ENCODE data around the gene SRGAP1. TPM values are rescaled to one million over a fixed set of nuclear protein-coding genes. Genes with fewer than 3 reads are reported as not detected.

Gene SRGAP1
- total and polyA plus RNA-seq, 9 donors = 2.8 to 17.9 (median 8.6) TPM

- Histone ChIP-seq H3K36me3 (no peaks in the 10 kb centered on the region), H3K4me1 (ENCODE audit: insufficient read depth) (peaks cover 2% of the 10 kb centered on the region), H3K27ac (no peak overlapping the region), H3K9me3 (no peaks in the 10 kb centered on the region), H3K27me3 (no peaks in the 10 kb centered on the region), H3K4me3 (no peak overlapping the region)
- intact Hi-C loops (cut with DNase I) = no loop called here
- TF ChIP-seq POLR2A (IDR thresholded peaks at IDR 0.05) (no peak), CTCF (IDR thresholded peaks at IDR 0.05) (no peak), EP300 (IDR thresholded peaks at IDR 0.05) (no peak)
- 41 to 53% (median 49%) methylated on average over 4 of the region's 4 CpGs for WGBS, 3 donors
- no peak for DNase-seq
Measured at GRCh38 chr12:64097366-64098105, 253.0 kb downstream of the SRGAP1 start.

- Histone ChIP-seq H3K4me3 (no peak overlapping the region), H3K36me3 (no peaks in the 10 kb centered on the region), H3K9me3 (no peaks in the 10 kb centered on the region), H3K27me3 (no peaks in the 10 kb centered on the region), H3K27ac (no peak overlapping the region), H3K4me1 (ENCODE audit: insufficient read depth) (peaks cover 2% of the 10 kb centered on the region)
- WGBS, 3 donors = 30 to 36% (median 35%) methylated on average over 2 of the region's 2 CpGs
- peak in 2 of 5 donors; percentile 40 to 45 for DNase-seq
- no peak for TF ChIP-seq POLR2A (IDR thresholded peaks at IDR 0.05)
- TF ChIP-seq EP300 (IDR thresholded peaks at IDR 0.05) = no peak
- TF ChIP-seq CTCF (IDR thresholded peaks at IDR 0.05) = no peak
- intact Hi-C loops (cut with DNase I) = no loop called here
Measured at GRCh38 chr12:64098709-64099354, 254.3 kb downstream of the SRGAP1 start.

GRCh38 chr12:64099397-64099796 lies 254.9 kb downstream of the SRGAP1 start:
- intact Hi-C loops (cut with DNase I) = no loop called here
- peak in 2 of 5 donors; percentile 29 to 33 for DNase-seq
- Histone ChIP-seq H3K27ac (no peak overlapping the region), H3K4me3 (no peak overlapping the region), H3K4me1 (ENCODE audit: insufficient read depth) (peaks cover 3% of the 10 kb centered on the region), H3K9me3 (no peaks in the 10 kb centered on the region), H3K36me3 (no peaks in the 10 kb centered on the region), H3K27me3 (no peaks in the 10 kb centered on the region)
- TF ChIP-seq EP300 (IDR thresholded peaks at IDR 0.05) (no peak), POLR2A (IDR thresholded peaks at IDR 0.05) (no peak), CTCF (IDR thresholded peaks at IDR 0.05) (no peak)
- whole genome bisulfite sequencing, 3 donors = 10 to 51% (median 23%) methylated on average over 5 of the region's 5 CpGs

- 91 to 93% (median 92%) methylated on average over 4 of the region's 4 CpGs for WGBS, 3 donors
- H3K4me1 ChIP-seq (ENCODE audit: insufficient read depth) = peaks cover 5% of the 10 kb centered on the region
Measured at GRCh38 chr12:64102339-64102738, 257.8 kb downstream of the SRGAP1 start.

More at GRCh38 chr12:64102339-64102738, 257.8 kb downstream of the SRGAP1 start:
- no peak for DNase-seq
- no peak overlapping the region for H3K27ac ChIP-seq
- intact Hi-C loops (cut with DNase I) = no loop called here
- H3K36me3 ChIP-seq = no peaks in the 10 kb centered on the region
- TF ChIP-seq CTCF (IDR thresholded peaks at IDR 0.05) (no peak), EP300 (IDR thresholded peaks at IDR 0.05) (no peak), POLR2A (IDR thresholded peaks at IDR 0.05) (no peak)
- no peaks in the 10 kb centered on the region for H3K27me3 ChIP-seq
- no peak overlapping the region for H3K4me3 ChIP-seq
- H3K9me3 ChIP-seq = no peaks in the 10 kb centered on the region
